ENCODE results near the gene KITLG.
"Not testable (repeated sequence)": the region's sequence is repeated elsewhere in the genome, so short reads cannot be mapped to it uniquely, and the experiment has no call there.

KITLG gene

DNA sequence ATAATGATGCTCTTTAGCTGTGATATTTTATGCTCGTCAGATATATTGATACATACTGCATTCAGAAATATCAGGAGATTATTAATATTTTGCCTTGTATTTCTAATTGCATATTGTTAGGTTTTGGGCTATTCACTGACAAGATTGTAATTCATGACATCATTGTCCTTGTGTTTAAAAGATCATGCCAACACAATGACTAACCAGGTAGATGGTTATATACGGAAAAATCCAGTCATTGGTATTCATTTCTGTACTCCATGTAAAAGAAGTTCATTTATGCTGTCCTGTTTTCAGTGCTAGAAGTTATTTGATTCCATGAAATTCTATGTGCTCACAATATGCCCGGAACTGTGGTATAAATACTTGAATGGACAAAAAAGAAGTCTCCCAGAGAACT lies 107.5 kb downstream of the KITLG start:
- DNase-seq: no peak

DNA sequence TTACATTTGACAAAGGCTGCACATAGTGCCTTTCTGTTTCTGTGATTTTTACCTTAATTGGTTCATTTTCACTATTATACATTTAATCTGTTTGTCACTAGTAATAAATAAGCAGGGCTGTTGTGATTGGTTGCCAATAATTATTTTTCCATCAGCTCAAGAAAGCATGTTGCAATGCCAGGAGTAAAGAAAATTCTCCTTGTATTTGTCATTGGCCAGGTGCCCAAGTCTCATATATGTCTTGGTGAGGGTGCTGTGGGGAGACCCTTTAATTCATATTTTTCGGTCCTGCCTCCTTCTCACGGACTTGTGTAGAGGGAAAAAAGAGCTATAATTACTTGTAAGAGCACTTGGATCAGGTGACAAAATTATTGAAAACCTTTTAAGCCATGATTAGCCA lies 108.0 kb downstream of the KITLG start:
- DNase-seq: no peak

DNA sequence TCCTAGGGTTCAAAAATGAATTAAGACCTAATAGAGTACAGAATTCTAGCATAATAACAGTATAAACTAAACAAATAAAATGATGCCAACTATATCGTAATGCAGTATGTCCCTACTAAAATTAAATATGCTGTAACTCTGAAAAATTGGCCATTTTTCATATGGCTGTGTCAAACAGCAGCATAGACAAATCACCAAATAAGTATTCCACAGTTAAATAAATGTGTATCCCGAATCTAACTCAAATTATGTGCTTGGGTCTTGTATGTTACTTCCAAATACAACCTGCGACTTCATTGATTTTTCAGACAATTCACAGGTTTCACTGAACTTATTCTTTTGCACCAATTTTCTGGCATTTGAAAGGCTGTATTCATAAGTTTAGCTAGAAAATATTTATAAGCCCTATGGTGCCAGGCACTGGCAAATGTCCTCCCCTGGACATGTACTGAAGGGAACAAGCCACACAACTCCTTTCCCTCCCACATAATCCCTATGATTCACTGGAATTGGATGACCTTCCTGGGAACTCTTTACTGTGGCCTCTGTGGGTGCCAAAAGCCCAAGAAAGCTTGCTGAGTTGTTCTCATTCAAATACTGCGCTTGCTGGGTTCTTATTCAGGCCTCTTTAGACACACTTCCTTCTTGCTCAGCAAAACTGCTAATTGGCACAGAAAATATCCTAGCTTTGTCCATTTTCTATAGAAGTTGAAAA lies 108.8 kb downstream of the KITLG start:
- DNase-seq: no peak

DNA sequence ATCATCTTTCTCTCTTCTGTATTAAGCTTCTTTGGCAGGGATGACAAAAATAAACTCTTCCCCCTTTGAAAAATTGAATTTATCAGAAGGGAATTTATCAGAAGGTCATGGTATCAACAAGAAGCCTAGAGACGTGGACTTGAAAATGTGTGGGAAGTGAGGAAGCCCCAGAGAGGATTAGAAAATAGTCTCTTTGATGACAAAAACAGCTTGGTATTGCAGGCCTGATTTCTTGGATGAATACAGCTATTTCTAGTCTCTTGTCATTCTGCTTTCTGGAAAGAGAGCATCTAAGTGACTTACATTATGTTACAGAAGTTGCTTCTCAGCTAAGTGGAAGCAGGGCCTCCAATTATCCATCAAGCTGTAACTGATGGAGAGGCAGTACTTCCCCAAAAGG lies 111.1 kb downstream of the KITLG start:
- no peak for DNase-seq

DNA sequence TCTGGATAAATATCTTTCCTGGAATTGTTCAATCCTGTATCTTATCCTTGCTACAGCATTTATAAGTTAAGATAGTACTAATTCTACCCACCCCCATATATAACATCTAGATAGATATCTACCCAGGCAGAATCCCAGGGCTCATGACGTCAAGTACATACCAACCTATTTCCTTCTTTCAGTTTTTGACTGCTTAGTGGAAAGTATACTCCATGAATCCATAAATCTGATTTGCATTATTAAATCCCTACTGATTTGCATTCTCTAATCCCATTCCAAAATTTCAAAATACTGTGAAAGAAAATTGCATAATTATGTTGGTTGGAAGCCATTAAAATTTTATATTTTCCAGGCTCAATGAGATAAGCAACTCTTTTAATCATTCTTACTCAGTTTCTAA lies 111.7 kb downstream of the KITLG start:
- no peak for DNase-seq

DNA sequence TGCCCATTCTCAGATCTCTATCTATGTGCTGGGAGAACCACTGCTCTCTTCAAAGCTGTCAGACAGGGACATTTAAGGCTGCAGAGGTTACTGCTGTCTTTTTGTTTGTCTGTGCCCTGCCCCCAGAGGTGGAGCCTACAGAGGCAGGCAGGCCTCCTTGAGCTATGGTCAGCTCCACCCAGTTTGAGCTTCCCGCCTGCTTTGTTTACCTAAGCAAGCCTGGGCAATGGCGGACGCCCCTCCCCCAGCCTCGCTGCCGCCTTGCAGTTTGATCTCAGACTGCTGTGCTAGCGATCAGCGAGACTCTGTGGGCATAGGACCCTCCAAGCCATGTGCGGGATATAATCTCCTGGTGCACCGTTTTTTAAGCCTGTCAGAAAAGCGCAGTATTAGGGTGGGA lies 113.6 kb downstream of the KITLG start:
- DNase-seq: not testable (repeated sequence)

DNA sequence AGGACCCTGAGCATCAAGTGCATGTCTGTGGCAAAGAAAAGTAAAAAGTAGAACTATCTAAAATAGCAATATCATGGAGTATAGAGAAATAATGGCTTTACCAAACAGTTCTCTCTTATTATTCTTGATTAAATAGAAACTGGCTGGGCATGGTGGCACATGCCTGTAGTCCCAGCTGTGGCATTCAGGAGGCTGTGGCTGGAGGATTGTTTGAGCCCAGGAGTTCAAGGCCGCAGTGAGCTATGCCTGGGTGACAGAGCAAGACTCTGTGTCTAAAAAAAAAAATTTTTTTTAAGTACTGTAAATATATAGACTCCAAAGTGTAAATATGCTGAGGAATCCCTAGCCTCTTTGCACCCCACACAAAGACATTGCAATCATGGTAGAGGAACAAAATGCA lies 121.9 kb downstream of the KITLG start:
- no peak for DNase-seq

DNA sequence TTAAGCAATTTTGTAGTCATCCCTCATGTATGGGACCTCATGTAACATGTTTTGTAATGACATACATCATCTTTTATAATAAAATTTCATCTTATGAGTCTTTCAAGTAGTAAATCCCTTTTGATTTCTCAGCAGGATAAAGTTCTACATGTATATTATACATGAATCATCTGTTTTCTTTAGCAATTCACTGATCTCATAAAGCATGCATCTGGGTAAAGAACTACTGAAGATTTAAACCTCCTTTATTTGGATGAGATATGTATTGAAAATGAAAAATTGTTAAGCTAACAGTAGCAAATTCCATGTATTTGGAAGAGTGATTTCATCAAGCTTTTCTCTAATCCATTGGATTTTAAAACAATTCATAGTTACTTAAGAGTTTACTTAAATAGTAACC lies 126.9 kb downstream of the KITLG start:
- no peak for DNase-seq

DNA sequence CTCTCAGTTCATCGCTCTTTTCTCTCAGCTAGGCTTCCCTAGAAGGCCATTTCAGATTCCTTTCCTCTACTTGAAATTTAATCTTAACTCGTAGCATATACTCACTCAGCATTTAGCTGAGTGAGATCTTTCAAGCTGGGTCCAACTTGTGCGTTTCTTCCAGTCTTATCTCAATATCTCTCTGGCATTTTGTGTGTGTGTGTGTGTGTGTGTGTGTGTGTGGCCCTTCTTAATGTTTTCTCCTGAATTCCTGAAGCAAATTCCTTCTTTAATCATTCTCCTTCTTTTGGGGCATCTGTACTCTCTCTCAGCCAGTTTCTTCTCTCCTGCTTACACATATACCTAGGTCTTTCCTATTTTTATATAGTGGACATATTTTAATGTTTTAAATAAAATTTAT lies 129.1 kb downstream of the KITLG start:
- DNase-seq: no peak

DNA sequence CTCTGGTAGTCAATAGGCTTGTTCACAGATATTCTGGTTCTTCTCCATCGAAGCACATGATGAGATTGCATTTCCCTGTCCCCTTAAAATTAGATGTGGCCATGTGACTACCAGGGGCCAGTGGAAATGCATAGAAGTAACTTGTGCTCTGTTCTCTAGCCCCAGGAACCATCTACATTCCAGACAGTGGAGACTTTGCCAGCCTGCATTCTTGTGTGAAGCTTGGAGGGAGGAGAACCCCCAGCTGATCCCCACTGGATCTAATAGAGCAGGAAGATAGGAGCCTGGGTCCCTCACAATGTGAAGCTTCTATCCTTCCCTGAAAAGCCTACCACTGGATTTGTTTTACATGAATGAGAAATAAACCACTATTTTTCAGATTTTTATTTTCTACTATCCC lies 130.1 kb downstream of the KITLG start:
- DNase-seq: no peak

DNA sequence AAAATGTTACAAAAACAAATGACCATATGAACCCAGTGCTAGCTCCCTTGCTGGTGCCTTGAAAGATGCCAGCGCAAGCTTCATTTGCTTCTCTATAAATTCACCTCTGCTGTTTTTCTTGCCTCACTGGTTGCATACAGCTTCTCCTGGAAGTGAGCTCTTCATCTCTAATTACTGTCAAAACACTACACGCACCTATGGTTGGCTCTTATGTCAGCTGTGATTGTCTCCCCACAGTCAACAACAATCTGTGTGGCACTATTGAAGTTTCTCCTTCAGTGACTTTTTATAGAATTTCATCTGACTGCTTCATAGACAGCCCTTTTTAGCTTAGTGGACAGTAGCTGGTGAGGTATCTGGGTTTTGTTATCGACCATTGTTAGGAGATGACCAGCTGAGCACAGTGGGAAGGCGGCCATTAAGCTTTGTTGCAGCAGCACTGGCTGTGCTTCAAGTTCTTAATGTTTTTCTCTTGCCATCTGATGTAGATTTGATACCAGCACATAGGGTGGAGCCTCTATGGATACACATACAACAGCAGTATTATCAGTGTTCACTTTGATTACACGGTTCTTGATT lies 131.8 kb downstream of the KITLG start:
- no peak for DNase-seq

DNA sequence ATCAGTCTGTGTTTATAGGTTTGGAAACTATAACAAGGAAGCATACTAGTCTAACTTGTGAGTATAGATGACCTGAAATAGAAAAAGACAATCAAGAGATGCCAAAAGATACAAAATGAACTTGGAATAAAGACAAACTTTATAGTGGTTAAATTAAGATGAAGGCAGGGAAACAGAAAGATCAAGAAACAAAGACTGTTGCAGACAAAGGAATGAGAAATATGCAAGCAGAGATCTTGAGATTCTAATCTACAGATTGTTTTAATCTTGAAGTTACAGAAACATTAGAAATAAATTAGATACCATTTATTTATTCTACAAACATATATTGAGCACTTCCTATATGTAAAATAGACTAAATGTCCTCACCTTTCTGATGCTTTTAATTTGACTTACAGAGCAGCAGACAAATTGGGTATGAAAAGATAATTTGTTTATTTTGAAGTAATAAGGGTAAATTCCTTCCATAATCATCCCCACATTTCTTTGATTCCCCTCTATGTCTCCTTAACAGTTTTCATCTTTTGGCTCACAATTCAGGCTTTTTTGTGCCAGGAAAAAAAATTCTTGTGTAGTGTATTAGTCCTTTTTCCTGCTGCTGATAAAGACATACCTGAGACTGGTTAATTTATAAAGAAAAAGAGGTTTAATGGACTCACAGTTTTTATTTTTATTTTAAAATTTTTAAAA lies 134.4 kb downstream of the KITLG start:
- DNase-seq: no peak

DNA sequence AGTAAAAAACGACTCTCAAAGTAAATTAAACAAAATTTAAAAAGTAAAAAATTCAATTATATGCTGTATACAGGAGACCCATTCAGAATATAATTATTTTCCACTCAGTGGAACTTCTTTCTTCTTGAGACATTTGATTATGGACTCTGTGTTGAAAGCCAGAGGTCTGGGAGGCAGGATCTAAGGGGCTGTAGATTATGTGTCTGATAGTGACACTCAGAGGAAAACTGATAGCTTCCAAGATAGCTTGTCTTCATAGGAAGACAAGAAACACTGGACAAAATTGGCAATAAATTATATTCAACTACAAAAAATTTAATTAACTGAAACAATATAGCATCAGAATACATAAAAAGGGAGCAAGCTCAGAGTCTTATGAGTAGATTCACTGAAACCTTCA lies 135.8 kb downstream of the KITLG start:
- no peak for DNase-seq
